Activated CD8-positive, alpha-beta T cell treated with anti-CD3 and anti-CD28 coated beads for 36 hours (primary cell): ENCODE data around the gene FMNL2. TPM values are rescaled to one million over a fixed set of nuclear protein-coding genes. Genes with fewer than 3 reads are reported as not detected.

ENCODE experiments used
- ATAC-seq: fragments of 200-7000 bp; cut with Tn5 transposase; one replicate; pipeline ENCODE4 v1.10.0; 2021; ENCODE audit warnings: mild to moderate bottlenecking, moderate library complexity
- CTCF ChIA-PET: fragments of 350-600 bp; sonication (Branson Sonifier 250); formaldehyde crosslinking; loops from one replicate; lab custom pipeline; 2021; ENCODE audit warnings: antibody characterized with exemption; lab: Charles Lee
- POLR2A ChIA-PET: fragments of 350-600 bp; sonication (Branson Sonifier 250); formaldehyde crosslinking; loops from one replicate; lab custom pipeline; 2021; ENCODE audit warnings: antibody characterized with exemption; lab: Charles Lee
- DNase-seq: peaks from one replicate; pipeline ENCODE4 v3.0.0-alpha.2; 2020
- H3K27ac Mint-ChIP-seq: one replicate; pipeline ENCODE4 v1.8.0; 2021; ENCODE audit warnings: mild to moderate bottlenecking, mixed read lengths
- H3K27me3 Mint-ChIP-seq: one replicate; pipeline ENCODE4 v1.8.0; 2021; ENCODE audit warnings: mixed read lengths
- H3K36me3 Mint-ChIP-seq: one replicate; pipeline ENCODE4 v1.8.0; 2021; ENCODE audit warnings: low read depth, mixed read lengths
- H3K4me1 Mint-ChIP-seq: one replicate; pipeline ENCODE4 v1.8.0; 2021; ENCODE audit warnings: low read depth, mixed read lengths
- H3K4me3 Mint-ChIP-seq: one replicate; pipeline ENCODE4 v1.8.0; 2021; ENCODE audit warnings: mild to moderate bottlenecking, moderate library complexity, mixed read lengths
- H3K9me3 Mint-ChIP-seq: one replicate; pipeline ENCODE4 v1.8.0; 2021; ENCODE audit warnings: mixed read lengths
- CTCF ChIP-seq: fragments of 200-600 bp; IDR thresholded peaks from one replicate; pipeline ENCODE4 v1.8.0; 2022; ENCODE audit warnings: antibody characterized with exemption, mild to moderate bottlenecking
- intact Hi-C: fragments of 100-400 bp; cut with micrococcal nuclease; formaldehyde crosslinking; loops from one replicate; pipeline ENCODE4 v1.10.0; 2022
- total RNA-seq, 2 experiments: library from RNA; stranded (reverse); gene quantifications; one replicate each; pipeline ENCODE4 v1.2.3, GENCODE V29; 2021

FMNL2 gene
- total RNA-seq, 2 experiments from 2014 or later, result 1.1 TPM

GRCh38 chr2:152330235-152330866, 4.6 kb upstream of the FMNL2 start:
- TF ChIP-seq CTCF, result no peak
- POLR2A ChIA-PET, result no interaction called here
- H3K4me1 Mint-ChIP-seq, result peaks cover 3% of the 10 kb centered on the region

GRCh38 chr2:152334701-152335015, 316 bp upstream of the FMNL2 start:
- Mint-ChIP-seq H3K27ac (no peak overlapping the region), H3K9me3 (no peaks in the 10 kb centered on the region), H3K27me3 (peaks cover 39% of the 10 kb centered on the region), H3K4me3 (peak overlapping the region; percentile 64), H3K4me1 (peaks cover 7% of the 10 kb centered on the region), H3K36me3 (no peaks in the 10 kb centered on the region)
- TF ChIP-seq CTCF, result no peak
- ATAC-seq (no peak), DNase-seq (no peak)
- intact Hi-C loops, result loop anchor here (10.0 kb wide), 1 partner anchor 300 kb away; no protein-coding TSS in a partner anchor
- POLR2A ChIA-PET, result no interaction called here
- CTCF ChIA-PET, result no interaction called here

More at GRCh38 chr2:152330235-152330866, 4.6 kb upstream of the FMNL2 start:
- CTCF ChIA-PET, result no interaction called here
- H3K4me3 Mint-ChIP-seq, result no peak overlapping the region
- H3K27ac Mint-ChIP-seq, result no peak overlapping the region
- no peaks in the 10 kb centered on the region for H3K36me3 Mint-ChIP-seq
- H3K9me3 Mint-ChIP-seq, result no peaks in the 10 kb centered on the region
- intact Hi-C loops, result loop anchor here (10.0 kb wide), 1 partner anchor 304 kb away; no protein-coding TSS in a partner anchor
- no peak for DNase-seq
- H3K27me3 Mint-ChIP-seq, result peaks cover 22% of the 10 kb centered on the region
- ATAC-seq, result no peak

GRCh38 chr2:152335726-152336118, 748 bp downstream of the FMNL2 start:
- H3K27me3 Mint-ChIP-seq, result peaks cover 39% of the 10 kb centered on the region
- H3K4me3 Mint-ChIP-seq, result peak overlapping the region; percentile 64
- POLR2A ChIA-PET, result interaction anchor here (0.6 kb wide), 1 partner anchor 160 kb away, joined by 3 read pairs; no protein-coding TSS in a partner anchor
- CTCF ChIA-PET, result interaction anchor here (0.7 kb wide), 1 partner anchor 299 kb away, joined by 3 read pairs; no protein-coding TSS in a partner anchor
- ATAC-seq, result no peak
- TF ChIP-seq CTCF, result no peak
- no peaks in the 10 kb centered on the region for H3K9me3 Mint-ChIP-seq
- H3K4me1 Mint-ChIP-seq, result peaks cover 7% of the 10 kb centered on the region
- no peak for DNase-seq
- no peaks in the 10 kb centered on the region for H3K36me3 Mint-ChIP-seq
- H3K27ac Mint-ChIP-seq, result no peak overlapping the region
- intact Hi-C loops, result loop anchor here (10.0 kb wide), 1 partner anchor 299 kb away; no protein-coding TSS in a partner anchor

- CTCF ChIA-PET, result interaction anchor here (0.7 to 1.3 kb wide), 3 partner anchors 300 to 311 kb away, joined by 3 to 4 read pairs (median 3); no protein-coding TSS in a partner anchor
- H3K36me3 Mint-ChIP-seq, result no peaks in the 10 kb centered on the region
- H3K27ac Mint-ChIP-seq, result no peak overlapping the region
- DNase-seq, result peak; percentile 22
- no peak for TF ChIP-seq CTCF
- intact Hi-C loops, result loop anchor here (10.0 kb wide), 1 partner anchor 299 kb away; no protein-coding TSS in a partner anchor
- no peak for ATAC-seq
- no peaks in the 10 kb centered on the region for H3K9me3 Mint-ChIP-seq
- H3K4me1 Mint-ChIP-seq, result peaks cover 7% of the 10 kb centered on the region
- H3K27me3 Mint-ChIP-seq, result peaks cover 39% of the 10 kb centered on the region
- H3K4me3 Mint-ChIP-seq, result peak overlapping the region; percentile 57
- POLR2A ChIA-PET, result no interaction called here
Measured at GRCh38 chr2:152336119-152336853, 1.3 kb downstream of the FMNL2 start.
